Kidney (tissue), 22 donors: Measurements from ENCODE around the gene TMEM222. TPM values are rescaled to one million over a fixed set of nuclear protein-coding genes. Genes with fewer than 3 reads are reported as not detected.

Source experiments
- DNase-seq, 5 donors: peaks; one replicate each; pipeline ENCODE4 v3.0.0-alpha.2; 2013 to 2020
- FAIRE-seq: peaks from 2 replicates; lab custom pipeline; 2012; peaks lifted over from hg19 to GRCh38; lab: Jason Lieb, UNC
- H3K27ac ChIP-seq, 2 donors: one replicate each; pipeline ENCODE4 v1.7.0; 2013; ENCODE audit warnings: low read depth in 2 of 2, low read length in 2 of 2, inconsistent platforms in 1 of 2
- H3K27me3 ChIP-seq: one replicate; pipeline ENCODE4 v1.7.1; 2013; ENCODE audit warnings: low read length, inconsistent platforms; ENCODE audit not compliant: control insufficient read depth, insufficient read depth
- H3K36me3 ChIP-seq, 3 donors: one replicate each; pipeline versions ENCODE4 v1.7.0 to v1.7.1; 2013; ENCODE audit warnings: low read length in 3 of 3, control low read depth in 1 of 3, inconsistent platforms in 1 of 3; ENCODE audit not compliant: insufficient read depth in 3 of 3, control insufficient read depth in 2 of 3
- H3K4me1 ChIP-seq, 3 donors: one replicate each; pipeline versions ENCODE4 v1.7.0 to v1.7.1; 2013; ENCODE audit warnings: low read length in 3 of 3, inconsistent platforms in 1 of 3, low read depth in 1 of 3; ENCODE audit not compliant: control insufficient read depth in 2 of 3, insufficient read depth in 2 of 3
- H3K4me3 ChIP-seq, 3 donors: one replicate each; pipeline versions ENCODE4 v1.7.0 to v1.8.1; 2013; ENCODE audit warnings: low read length in 3 of 3, control low read depth in 1 of 3, inconsistent platforms in 1 of 3
- H3K9ac ChIP-seq, 3 donors: one replicate each; pipeline versions ENCODE4 v1.7.0 to v1.7.1; 2013; ENCODE audit warnings: low read length in 3 of 3, control low read depth in 1 of 3, inconsistent platforms in 1 of 3
- H3K9me3 ChIP-seq, 3 donors: one replicate each; pipeline versions ENCODE4 v1.7.0 to v1.7.1; 2013; ENCODE audit warnings: low read length in 3 of 3, control low read depth in 1 of 3, inconsistent platforms in 1 of 3; ENCODE audit not compliant: control insufficient read depth in 2 of 3, insufficient read depth in 1 of 3
- CTCF ChIP-seq: IDR thresholded peaks from 3 replicates; pipeline ENCODE4 v1.5.1; 2012; ENCODE audit warnings: mild to moderate bottlenecking, moderate library complexity, borderline replicate concordance; ENCODE audit not compliant: insufficient read depth; ENCODE audit errors: extremely low read depth
- intact Hi-C: fragments of 100-400 bp; cut with DNase I; formaldehyde crosslinking; loops from one replicate; pipeline ENCODE4 v1.11.1; 2022
- long read RNA-seq, 10 donors: library from polyadenylated mRNA in 1 of 10; unstranded in 1 of 10; transcript quantifications; one replicate each; pipeline ENCODE4 v2.0.0 and lab custom pipeline, GENCODE V29; 2021 to 2026
- polyA plus RNA-seq: library from polyadenylated mRNA; stranded (reverse); fragments of 350-450 nt; fragmentation: Illumina TruSeq; extraction: RNeasy Lipid Tissue Mini Kit (QIAGEN cat#74804); gene quantifications from one replicate; pipeline ENCODE4 v1.2.3, GENCODE V29; 2014; ENCODE audit warnings: low read depth, low replicate concordance; ENCODE audit not compliant: insufficient read depth
- total RNA-seq: library from RNA; stranded (reverse); fragmentation: NEBNext Ultra II Directional; extraction: Animal tissue kit (Norgen Biotek cat#: 25700); gene quantifications from one replicate; pipeline ENCODE4 v1.2.1, GENCODE V29; 2021
- donor health status: control.
- donor health status: control.
- donor health status: control.
- donor health status: control.
- donor health status: control.
- donor health status: DM: yes; HTN: yes; CAD: no.
- donor health status: Normal renal cell carcinoma (clear cell type).

TMEM222 gene, protein sequence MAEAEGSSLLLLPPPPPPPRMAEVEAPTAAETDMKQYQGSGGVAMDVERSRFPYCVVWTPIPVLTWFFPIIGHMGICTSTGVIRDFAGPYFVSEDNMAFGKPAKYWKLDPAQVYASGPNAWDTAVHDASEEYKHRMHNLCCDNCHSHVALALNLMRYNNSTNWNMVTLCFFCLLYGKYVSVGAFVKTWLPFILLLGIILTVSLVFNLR
- 42.9 TPM for total RNA-seq
- 58.2 TPM for polyA plus RNA-seq
- long read RNA-seq, donor 1, transcript TMEM222-211 (6 exons, 1,613 nt), result major isoform, 14 of 27 reads
- long read RNA-seq, donor 1, partial matches to known transcripts, result 10 of 27 reads
- long read RNA-seq, donor 1, other reads (novel, unspliced or antisense), result 0 of 27 reads
- long read RNA-seq, donor 2, transcript TMEM222-211 (6 exons, 1,613 nt), result major isoform, 16 of 22 reads
- long read RNA-seq, donor 2, partial matches to known transcripts, result 0 of 22 reads
- long read RNA-seq, donor 2, other reads (novel, unspliced or antisense), result 0 of 22 reads
- long read RNA-seq, donor 3, transcript TMEM222-211 (6 exons, 1,613 nt), result major isoform, 17 of 23 reads
- long read RNA-seq, donor 3, partial matches to known transcripts, result 0 of 23 reads
- long read RNA-seq, donor 3, other reads (novel, unspliced or antisense), result 0 of 23 reads
- long read RNA-seq, donor 4, transcript TMEM222-211 (6 exons, 1,613 nt), result major isoform, 6 of 8 reads
- long read RNA-seq, donor 4, partial matches to known transcripts, result 0 of 8 reads
- long read RNA-seq, donor 4, other reads (novel, unspliced or antisense), result 0 of 8 reads
- long read RNA-seq, donor 5, partial matches to known transcripts, result 0 of 1 reads
- long read RNA-seq, donor 5, other reads (novel, unspliced or antisense), result 0 of 1 reads
- long read RNA-seq, donor 6, transcript TMEM222-211 (6 exons, 1,613 nt), result major isoform, 20 of 32 reads
- long read RNA-seq, donor 6, partial matches to known transcripts, result 10 of 32 reads
- long read RNA-seq, donor 6, other reads (novel, unspliced or antisense), result 0 of 32 reads
- long read RNA-seq, donor 7, transcript TMEM222-211 (6 exons, 1,613 nt), result major isoform, 21 of 33 reads
- long read RNA-seq, donor 7, partial matches to known transcripts, result 8 of 33 reads
- long read RNA-seq, donor 7, other reads (novel, unspliced or antisense), result 0 of 33 reads
- long read RNA-seq, donor 8, transcript TMEM222-203 (5 exons, 1,071 nt), result minor isoform, 5 of 14 reads
- long read RNA-seq, donor 8, transcript TMEM222-211 (6 exons, 1,613 nt), result major isoform, 9 of 14 reads
- long read RNA-seq, donor 8, partial matches to known transcripts, result 0 of 14 reads
- long read RNA-seq, donor 8, other reads (novel, unspliced or antisense), result 0 of 14 reads
- long read RNA-seq, donor 9, transcript TMEM222-211 (6 exons, 1,613 nt), result major isoform, 9 of 10 reads
- long read RNA-seq, donor 9, partial matches to known transcripts, result 0 of 10 reads
- long read RNA-seq, donor 9, other reads (novel, unspliced or antisense), result 0 of 10 reads
- long read RNA-seq, donor 10, transcript TMEM222-211 (6 exons, 1,613 nt), result major isoform, 12 of 25 reads
- long read RNA-seq, donor 10, partial matches to known transcripts, result 11 of 25 reads
- long read RNA-seq, donor 10, other reads (novel, unspliced or antisense), result 0 of 25 reads

- TF ChIP-seq CTCF, result no peak
- Histone ChIP-seq H3K27me3 (no peaks in the 10 kb centered on the region), H3K9me3 (no peaks in the 10 kb centered on the region), H3K27ac (peak within 1 kb of the TSS; percentile 81 to 93), H3K4me3 (peak within 1 kb of the TSS; percentile 94 to 100 (median 95)), H3K36me3 (peaks cover 0 to 12% (median 11%) of the 10 kb centered on the region in 3 donors), H3K9ac (peak within 1 kb of the TSS; percentile 91 to 99 (median 94)), H3K4me1 (peaks cover 0 to 18% (median 4%) of the 10 kb centered on the region in 3 donors)
- peak; percentile 98 to 99 (median 98) for DNase-seq
- FAIRE-seq, result no peak
- intact Hi-C loops, result no loop called here
Observed at GRCh38 chr1:27321813-27322568, at the start of gene TMEM222. TSS of gene TMEM222 (plus strand) at chr1:27322163. CDS start at chr1:27322198, 35 bp downstream.

- Histone ChIP-seq H3K9me3 (no peaks in the 10 kb centered on the region), H3K27ac (no peak overlapping the region), H3K36me3 (no peaks in the 10 kb centered on the region), H3K9ac (no peak overlapping the region), H3K4me3 (no peak overlapping the region), H3K4me1 (no peaks in the 10 kb centered on the region), H3K27me3 (no peaks in the 10 kb centered on the region)
- no peak for TF ChIP-seq CTCF
- DNase-seq (no peak), FAIRE-seq (no peak)
- intact Hi-C loops, result no loop called here
Observed at GRCh38 chr1:27274204-27274603, 47.8 kb upstream of the TMEM222 start.

DNA sequence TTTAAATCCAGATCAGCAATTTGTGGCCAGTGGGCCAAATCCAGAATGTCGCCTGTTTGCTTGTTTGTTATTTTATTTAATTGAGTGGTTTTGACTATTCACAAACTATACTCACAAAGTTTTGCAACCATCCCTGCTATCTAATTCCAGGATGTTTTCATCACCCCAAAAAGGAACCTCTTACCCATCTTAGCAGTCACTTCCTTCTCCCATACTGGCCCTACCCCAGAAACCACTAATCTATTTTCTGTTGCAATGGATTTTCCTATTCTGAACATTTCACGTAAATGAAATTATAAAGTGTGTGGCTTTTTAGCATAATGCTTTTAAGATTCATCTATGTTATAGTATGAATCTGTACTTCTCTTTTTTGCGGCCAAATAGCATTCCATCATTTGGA lies 46.3 kb upstream of the TMEM222 start:
- Histone ChIP-seq H3K36me3 (no peaks in the 10 kb centered on the region), H3K4me3 (no peak overlapping the region), H3K9me3 (no peaks in the 10 kb centered on the region), H3K9ac (no peak overlapping the region), H3K27me3 (no peaks in the 10 kb centered on the region), H3K4me1 (no peaks in the 10 kb centered on the region), H3K27ac (no peak overlapping the region)
- no peak for TF ChIP-seq CTCF
- DNase-seq (no peak), FAIRE-seq (no peak)
- intact Hi-C loops, result no loop called here
